GM12875 (cell line): ENCODE measurements around the gene UPP1.

Experiments used
- H3K4me3 ChIP-seq: one replicate; pipeline ENCODE4 v1.5.1; 2011; ENCODE audit warnings: low read depth, low read length, control low read depth
- TF ChIP-seq, protein P1 (sequence below): IDR thresholded peaks from 2 replicates; pipeline ENCODE4 v1.5.1; 2011; ENCODE audit warnings: low read depth, mild to moderate bottlenecking, control low read depth, inconsistent platforms, low read length, moderate library complexity, borderline replicate concordance; ENCODE audit not compliant: insufficient read depth

The UPP1 gene

DNA sequence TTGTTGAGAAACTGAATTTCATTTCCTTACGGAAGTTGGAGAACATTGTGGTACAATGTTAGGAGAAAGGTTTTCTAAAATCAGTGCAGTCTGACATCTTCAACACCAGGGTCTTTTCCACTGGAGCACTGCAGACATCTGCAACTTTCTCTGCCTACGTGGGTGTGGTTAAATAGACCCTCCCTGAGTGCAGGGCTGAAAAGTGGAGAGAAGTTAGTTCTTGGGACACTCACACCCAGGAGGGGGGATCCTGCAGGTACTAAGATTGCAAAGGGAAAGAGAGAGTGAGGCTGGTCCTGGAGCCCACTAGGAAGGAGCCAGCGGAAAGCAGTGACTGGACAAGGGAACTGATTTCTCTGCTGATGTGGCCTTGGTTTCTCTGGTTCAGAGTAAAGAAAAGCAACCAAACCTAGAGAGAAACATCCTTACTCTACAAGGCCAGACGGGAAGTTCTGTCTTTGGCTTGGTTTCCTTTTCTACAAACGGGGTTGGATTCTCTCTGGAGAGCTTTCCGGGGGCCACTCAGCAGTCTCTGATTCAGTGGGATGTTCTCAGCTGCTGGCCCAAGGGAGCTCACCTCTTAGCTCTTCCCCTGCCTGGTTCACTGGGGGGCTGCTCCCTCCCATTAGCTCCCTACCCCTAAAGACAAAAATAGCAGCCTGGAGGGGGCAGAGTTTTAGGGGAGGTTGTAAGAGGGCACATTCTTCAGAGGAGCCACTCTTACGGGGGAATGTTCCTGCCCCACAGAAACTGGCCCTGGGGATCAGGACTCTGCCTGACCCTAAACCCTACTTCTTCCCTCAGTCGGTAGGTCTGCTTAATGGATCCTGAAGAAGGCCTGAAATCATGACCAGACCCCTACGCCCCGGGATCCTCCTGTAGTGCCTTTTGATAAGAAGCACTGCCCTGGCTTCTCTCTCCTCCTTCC is 2.7 kb downstream of the UPP1 start:
- TF ChIP-seq, protein P1, sequence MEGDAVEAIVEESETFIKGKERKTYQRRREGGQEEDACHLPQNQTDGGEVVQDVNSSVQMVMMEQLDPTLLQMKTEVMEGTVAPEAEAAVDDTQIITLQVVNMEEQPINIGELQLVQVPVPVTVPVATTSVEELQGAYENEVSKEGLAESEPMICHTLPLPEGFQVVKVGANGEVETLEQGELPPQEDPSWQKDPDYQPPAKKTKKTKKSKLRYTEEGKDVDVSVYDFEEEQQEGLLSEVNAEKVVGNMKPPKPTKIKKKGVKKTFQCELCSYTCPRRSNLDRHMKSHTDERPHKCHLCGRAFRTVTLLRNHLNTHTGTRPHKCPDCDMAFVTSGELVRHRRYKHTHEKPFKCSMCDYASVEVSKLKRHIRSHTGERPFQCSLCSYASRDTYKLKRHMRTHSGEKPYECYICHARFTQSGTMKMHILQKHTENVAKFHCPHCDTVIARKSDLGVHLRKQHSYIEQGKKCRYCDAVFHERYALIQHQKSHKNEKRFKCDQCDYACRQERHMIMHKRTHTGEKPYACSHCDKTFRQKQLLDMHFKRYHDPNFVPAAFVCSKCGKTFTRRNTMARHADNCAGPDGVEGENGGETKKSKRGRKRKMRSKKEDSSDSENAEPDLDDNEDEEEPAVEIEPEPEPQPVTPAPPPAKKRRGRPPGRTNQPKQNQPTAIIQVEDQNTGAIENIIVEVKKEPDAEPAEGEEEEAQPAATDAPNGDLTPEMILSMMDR: no peak
- H3K4me3 ChIP-seq: no peak overlapping the region

DNA sequence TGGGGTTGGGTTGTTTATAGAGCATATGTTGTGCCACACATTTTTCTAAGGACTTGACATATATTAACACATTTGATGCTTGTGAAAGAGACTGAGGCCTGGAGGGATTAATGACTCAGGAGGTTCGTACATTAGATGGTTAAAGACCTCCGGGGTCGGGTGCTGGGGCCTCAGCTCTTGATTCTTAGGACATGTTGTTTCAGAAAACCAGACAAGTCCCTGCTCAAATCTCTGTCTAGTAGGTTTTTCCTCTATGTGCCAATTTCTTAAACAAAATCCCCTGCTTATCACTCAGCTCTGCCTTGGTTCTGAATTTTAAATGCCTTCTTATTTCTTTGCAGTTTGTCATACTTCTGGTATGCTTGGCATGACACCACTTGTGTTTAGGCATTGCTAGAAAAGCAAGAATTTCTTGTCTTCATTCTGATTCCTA is 5.8 kb downstream of the UPP1 start:
- TF ChIP-seq, protein P1: no peak
- no peak overlapping the region for H3K4me3 ChIP-seq

DNA sequence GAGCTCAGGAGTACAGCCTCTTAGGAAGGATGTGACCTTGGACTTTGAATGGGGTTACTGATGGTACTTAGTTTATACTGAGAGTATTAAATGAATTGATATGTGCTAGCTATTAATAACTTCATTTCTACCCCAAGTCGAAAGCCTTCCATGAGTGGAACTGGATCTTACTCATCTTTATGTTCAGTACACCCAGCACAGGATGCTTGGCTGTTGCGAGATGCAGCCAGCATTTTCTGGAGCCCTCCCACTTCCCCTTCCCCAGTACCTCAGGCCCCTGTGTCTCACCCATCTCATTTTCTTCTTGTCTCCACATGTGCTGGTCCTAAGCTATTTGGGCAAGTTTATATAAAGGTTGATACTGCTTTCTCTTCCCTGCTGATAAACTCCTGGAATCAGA is 7.2 kb downstream of the UPP1 start:
- TF ChIP-seq, protein P1: no peak
- H3K4me3 ChIP-seq: no peak overlapping the region

DNA sequence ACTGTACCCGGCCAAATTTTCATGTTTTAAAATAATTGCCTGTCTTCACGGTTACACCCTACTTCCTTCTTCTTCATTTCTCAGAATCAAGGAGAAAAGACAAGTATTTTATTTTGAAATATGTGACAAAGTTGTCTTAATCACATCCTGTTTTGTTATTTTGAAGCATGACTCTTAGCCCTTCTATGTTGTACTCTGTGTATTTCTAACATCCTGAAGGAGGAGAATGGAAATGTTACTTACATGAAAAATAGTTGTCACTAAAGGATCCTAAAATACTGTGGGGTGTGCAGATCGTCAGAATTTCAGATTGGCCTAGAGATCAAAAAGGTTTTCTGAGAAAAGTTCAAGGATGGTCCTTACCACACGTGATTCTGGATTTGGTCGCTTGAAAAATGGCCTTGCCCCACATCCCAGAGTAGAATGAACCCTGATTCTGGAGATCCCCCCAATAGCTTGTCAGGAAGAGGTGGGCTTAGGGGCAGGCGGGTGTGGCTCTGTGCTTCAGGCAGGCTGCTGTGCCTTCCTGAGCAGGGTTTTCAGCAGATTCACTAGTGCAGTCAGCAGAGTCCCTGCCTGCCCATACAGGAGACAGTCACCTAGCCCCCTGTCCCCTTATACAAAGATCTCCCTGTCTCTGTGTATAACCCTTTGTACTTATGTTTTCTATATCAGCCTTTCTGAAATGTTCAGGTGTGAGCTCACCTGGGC is 8.6 kb downstream of the UPP1 start:
- H3K4me3 ChIP-seq: no peak overlapping the region
- TF ChIP-seq, protein P1: no peak

DNA sequence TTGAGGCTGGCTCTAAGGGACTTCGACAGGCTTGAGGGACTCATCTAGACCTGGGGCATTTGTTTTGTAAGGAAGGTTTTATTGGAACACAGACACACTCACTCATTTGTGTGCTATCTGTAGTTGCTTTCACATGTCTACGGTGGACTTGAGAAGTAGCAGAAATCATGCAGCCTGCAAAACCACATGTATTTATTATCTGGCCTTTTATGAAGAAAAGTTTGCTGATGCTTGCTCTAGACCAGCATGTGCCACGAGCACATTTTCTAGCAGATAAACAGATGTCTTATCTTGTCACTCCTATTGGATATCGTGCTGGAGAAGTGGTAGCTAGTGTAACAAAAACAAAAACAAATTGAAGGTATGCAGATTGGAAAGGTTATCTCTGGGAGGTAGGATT is 9.8 kb downstream of the UPP1 start:
- H3K4me3 ChIP-seq: no peak overlapping the region
- TF ChIP-seq, protein P1: no peak

DNA sequence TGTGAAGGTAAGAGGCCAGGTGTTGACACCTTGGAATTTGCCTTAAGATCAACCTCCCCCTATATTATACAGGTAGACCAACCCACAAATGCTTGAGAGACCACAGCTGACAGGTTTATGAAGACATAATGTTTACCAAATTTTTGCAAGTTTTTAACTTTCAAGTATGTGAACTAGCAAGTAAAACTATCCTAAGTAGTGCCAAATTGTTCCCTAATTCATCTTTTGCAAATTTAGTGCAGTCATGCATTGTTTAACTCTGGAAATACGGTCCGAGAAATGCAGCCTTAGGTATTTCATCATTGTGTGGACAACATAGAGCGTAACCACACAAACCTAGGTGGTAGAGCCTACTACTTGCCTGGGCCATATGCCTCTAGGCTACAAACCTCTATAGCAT is 10.7 kb downstream of the UPP1 start:
- no peak overlapping the region for H3K4me3 ChIP-seq
- TF ChIP-seq, protein P1: no peak
